SK-N-SH (cell line): ENCODE measurements around the gene SNRNP35. TPM values are rescaled to one million over a fixed set of nuclear protein-coding genes. Genes with fewer than 3 reads are reported as not detected.

ENCODE experiments used
- CTCF ChIA-PET: fragments of 300-600, 350-600 bp; formaldehyde crosslinking; extraction: SDS; loops from one replicate; lab custom pipeline; 2021; lab: Yijun Ruan, JAX
- POLR2A ChIA-PET: fragments of 350-600 bp; sonication (Branson Sonifier 250); formaldehyde crosslinking; extraction: SDS; loops from one replicate; lab custom pipeline; 2020; ENCODE audit warnings: antibody characterized with exemption, inconsistent platforms; lab: Yijun Ruan, JAX
- DNase-seq: peaks from one replicate; pipeline ENCODE4 v3.0.0; 2012
- H2AFZ ChIP-seq: fragments of 200-600 bp; sonication (generic); 2 replicates; pipeline ENCODE4 v1.8.1; 2016; ENCODE audit warnings: antibody characterized with exemption, mild to moderate bottlenecking, low read depth
- H3F3A ChIP-seq: fragments of 200-600 bp; sonication (generic); replicated peaks from 2 replicates; pipeline ENCODE3; 2016; ENCODE audit warnings: antibody characterized with exemption, mild to moderate bottlenecking; ENCODE audit not compliant: insufficient read depth
- H3K27ac ChIP-seq, 2 experiments: fragments of 200-500 bp in 1 of 2; fragments of 200-600 bp in 1 of 2; sonication (Bioruptor generic) in 1 of 2; sonication (generic), shearing (Covaris generic) in 1 of 2; 2 replicates each; pipeline versions ENCODE4 v1.5.1 to v1.6.1; 2014 to 2016; ENCODE audit warnings: low read depth in 2 of 2, inconsistent platforms in 1 of 2, low read length in 1 of 2, mild to moderate bottlenecking in 1 of 2, mixed read lengths in 1 of 2
- H3K27me3 ChIP-seq: fragments of 200-600 bp; sonication (generic), shearing (Covaris generic); 2 replicates; pipeline ENCODE4 v1.6.1; 2016; ENCODE audit warnings: mixed run types; ENCODE audit not compliant: insufficient read depth
- H3K36me3 ChIP-seq, 2 experiments: fragments of 200-500 bp in 1 of 2; fragments of 200-600 bp in 1 of 2; sonication (Bioruptor generic) in 1 of 2; sonication (generic) in 1 of 2; replicated peaks in 1 of 2; 2 replicates each; pipeline versions ENCODE3 to v1.5.1; 2014 to 2016; ENCODE audit warnings: low read length in 1 of 2, mild to moderate bottlenecking in 1 of 2; ENCODE audit not compliant: insufficient read depth in 2 of 2, control insufficient read depth in 1 of 2
- H3K4me1 ChIP-seq, 2 experiments: fragments of 200-500 bp in 1 of 2; fragments of 200-600 bp in 1 of 2; sonication (Bioruptor generic) in 1 of 2; sonication (generic), shearing (Covaris generic) in 1 of 2; 2 replicates each; pipeline versions ENCODE4 v1.5.1 to v1.6.1; 2014 to 2016; ENCODE audit warnings: low read depth in 1 of 2, low read length in 1 of 2, mixed run types in 1 of 2; ENCODE audit not compliant: insufficient read depth in 2 of 2, control insufficient read depth in 1 of 2
- H3K4me2 ChIP-seq: fragments of 200-600 bp; sonication (generic), shearing (Covaris generic); 2 replicates; pipeline ENCODE4 v1.6.1; 2017; ENCODE audit warnings: mixed run types
- H3K4me3 ChIP-seq, 2 experiments: fragments of 200-500 bp in 1 of 2; fragments of 200-600 bp in 1 of 2; sonication (Bioruptor generic) in 1 of 2; sonication (generic), shearing (Covaris generic) in 1 of 2; 2 replicates each; pipeline versions ENCODE4 v1.5.1 to v1.8.1; 2014 to 2016; ENCODE audit warnings: low read depth in 2 of 2, inconsistent platforms in 1 of 2, low read length in 1 of 2, mild to moderate bottlenecking in 1 of 2, mixed read lengths in 1 of 2, moderate library complexity in 1 of 2
- H3K79me2 ChIP-seq: fragments of 200-600 bp; sonication (generic); 2 replicates; pipeline ENCODE4 v1.8.1; 2017; ENCODE audit warnings: mild to moderate bottlenecking; ENCODE audit not compliant: insufficient read depth
- H3K9ac ChIP-seq: fragments of 200-600 bp; sonication (generic); 2 replicates; pipeline ENCODE4 v1.6.1; 2017; ENCODE audit warnings: mixed run types
- H3K9me2 ChIP-seq: fragments of 200-600 bp; sonication (generic); 2 replicates; pipeline ENCODE4 v1.6.1; 2017; ENCODE audit warnings: mixed run types
- H3K9me3 ChIP-seq: fragments of 200-600 bp; sonication (generic); 2 replicates; pipeline ENCODE4 v1.6.1; 2017; ENCODE audit warnings: mixed run types, mild to moderate bottlenecking, moderate library complexity
- H4K20me1 ChIP-seq: fragments of 200-600 bp; sonication (generic); 2 replicates; pipeline ENCODE4 v1.6.1; 2017; ENCODE audit warnings: mild to moderate bottlenecking, mixed run types; ENCODE audit not compliant: insufficient read depth
- CTCF ChIP-seq: fragments of 200-600 bp; sonication (generic); IDR thresholded peaks from 2 replicates; pipeline ENCODE4 v1.6.1; 2017; ENCODE audit warnings: antibody characterized with exemption, mild to moderate bottlenecking, moderate library complexity
- ELF1 ChIP-seq: IDR thresholded peaks from 2 replicates; pipeline ENCODE4 v1.4.0; 2012
- EP300 ChIP-seq, 2 experiments: IDR thresholded peaks; 2 replicates each; pipeline versions ENCODE4 v1.4.0 to v1.6.1; 2012; ENCODE audit warnings: borderline replicate concordance in 1 of 2, low read depth in 1 of 2, low read length in 1 of 2
- EZH2phosphoT487 ChIP-seq: fragments of 200-600 bp; sonication (generic); IDR thresholded peaks from 2 replicates; pipeline ENCODE4 v1.6.1; 2017; ENCODE audit warnings: low read depth, mixed run types, mild to moderate bottlenecking, antibody characterized with exemption, moderate library complexity, borderline replicate concordance
- FOXM1 ChIP-seq: IDR thresholded peaks from 2 replicates; pipeline ENCODE4 v1.4.0; 2012; ENCODE audit warnings: low read depth, mild to moderate bottlenecking
- GABPA ChIP-seq: IDR thresholded peaks from 2 replicates; pipeline ENCODE4 v1.4.0; 2012; ENCODE audit warnings: low read depth, mild to moderate bottlenecking
- NFIC ChIP-seq: IDR thresholded peaks from 2 replicates; pipeline ENCODE4 v1.4.0; 2012; ENCODE audit warnings: borderline replicate concordance
- NRF1 ChIP-seq: IDR thresholded peaks from 2 replicates; pipeline ENCODE4 v1.6.1; 2012; ENCODE audit warnings: low read depth, mild to moderate bottlenecking, low read length
- PBX3 ChIP-seq: IDR thresholded peaks from 2 replicates; pipeline ENCODE4; 2012
- RAD21 ChIP-seq: IDR thresholded peaks from 2 replicates; pipeline ENCODE4 v1.6.1; 2012; ENCODE audit warnings: mild to moderate bottlenecking, low read length
- RFX5 ChIP-seq: IDR thresholded peaks from 2 replicates; pipeline ENCODE4 v1.6.1; 2012; ENCODE audit warnings: mild to moderate bottlenecking, improper control_type of control experiment, low read length
- SIN3A ChIP-seq: IDR thresholded peaks from 2 replicates; pipeline ENCODE4 v1.6.1; 2012; ENCODE audit warnings: low read depth, mild to moderate bottlenecking, low read length, moderate library complexity, borderline replicate concordance
- TAF1 ChIP-seq: IDR thresholded peaks from 2 replicates; pipeline ENCODE4 v1.6.1; 2012; ENCODE audit warnings: low read depth, mild to moderate bottlenecking, low read length, moderate library complexity, borderline replicate concordance
- TEAD4 ChIP-seq: IDR thresholded peaks from 2 replicates; pipeline ENCODE4 v1.4.0; 2012; ENCODE audit warnings: mild to moderate bottlenecking, borderline replicate concordance; ENCODE audit not compliant: insufficient read depth
- USF1 ChIP-seq: IDR thresholded peaks from 2 replicates; pipeline ENCODE4 v1.4.0; 2012; ENCODE audit warnings: low read depth, borderline replicate concordance
- USF2 ChIP-seq: fragments of 150-350 bp; IDR thresholded peaks from 2 replicates; pipeline ENCODE4 v1.6.1; 2017; ENCODE audit warnings: antibody characterized with exemption, low read length, low read depth, borderline replicate concordance
- ZBTB33 ChIP-seq: IDR thresholded peaks from 2 replicates; pipeline ENCODE4 v1.4.0; 2012; ENCODE audit warnings: low read depth, borderline replicate concordance
- WGBS: methylation state at CpG from one replicate; pipeline ENCODE4 v1.1.6; 2017; ENCODE audit warnings: low lambda C conversion rate; 5-methylcytosine and 5-hydroxymethylcytosine counted together
- polyA plus RNA-seq, 3 experiments: library from polyadenylated mRNA; depleted of rRNA; stranded (reverse); fragments of >200 nt; gene quantifications; 2 replicates each; pipeline ENCODE4 v1.2.3, GENCODE V29; 2012

The SNRNP35 gene
- polyA plus RNA-seq, 1 of the 3 experiments (the other 2 are of a cell fraction), result 13.1 TPM

GRCh38 chr12:123469978-123470377 is 12.0 kb downstream of the SNRNP35 start (continued):
- TF ChIP-seq USF1 (no peak), RAD21 (no peak), TAF1 (no peak)

- Histone ChIP-seq H3K9me2 (no peaks in the 10 kb centered on the region), H3K79me2 (peaks cover 6% of the 10 kb centered on the region; the same call in 1 of the 2 replicates), H3K27ac (no peak overlapping the region; a peak in 1 of 4 replicates), H4K20me1 (no peaks in the 10 kb centered on the region), H3K9ac (no peak overlapping the region), H3K27me3 (no peaks in the 10 kb centered on the region), H3F3A (peaks cover 5% of the 10 kb centered on the region), H3K9me3 (no peaks in the 10 kb centered on the region), H3K4me3 (no peak overlapping the region), H3K4me2 (no peak overlapping the region), H2AFZ (no peak overlapping the region), H3K36me3 (peaks cover 18 to 38% of the 10 kb centered on the region in 2 experiments), H3K4me1 (peaks cover 0 to 10% of the 10 kb centered on the region in 2 experiments; a peak in 2 of 4 replicates)
- POLR2A ChIA-PET, result no interaction called here
- DNase-seq, result no peak
- TF ChIP-seq GABPA (no peak), ELF1 (no peak), EP300 (IDR thresholded peaks at IDR 0.05; ENCODE audit: borderline replicate concordance in 1 of 2, low read depth in 1 of 2, low read length in 1 of 2) (no peak), SIN3A (no peak), RFX5 (no peak), RAD21 (no peak), PBX3 (no peak), NFIC (no peak), FOXM1 (no peak), USF2 (no peak), NRF1 (no peak), CTCF (no peak), ZBTB33 (no peak), TEAD4 (no peak), EZH2phosphoT487 (no peak)
- 87% methylated on average over 6 of the region's 8 CpGs for WGBS
- CTCF ChIA-PET, result no interaction called here
These were observed 13.6 kb downstream of the SNRNP35 start for GRCh38 chr12:123471374-123472068.
